ENCODE results near the gene SUCO. TPM values are rescaled to one million over a fixed set of nuclear protein-coding genes. Genes with fewer than 3 reads are reported as not detected.

SUCO gene
- total and polyA plus RNA-seq, 2 donors (not counting 3 experiments of a cell fraction or from before 2014, with no cell fraction given): 5.1 to 27.2 TPM

DNA sequence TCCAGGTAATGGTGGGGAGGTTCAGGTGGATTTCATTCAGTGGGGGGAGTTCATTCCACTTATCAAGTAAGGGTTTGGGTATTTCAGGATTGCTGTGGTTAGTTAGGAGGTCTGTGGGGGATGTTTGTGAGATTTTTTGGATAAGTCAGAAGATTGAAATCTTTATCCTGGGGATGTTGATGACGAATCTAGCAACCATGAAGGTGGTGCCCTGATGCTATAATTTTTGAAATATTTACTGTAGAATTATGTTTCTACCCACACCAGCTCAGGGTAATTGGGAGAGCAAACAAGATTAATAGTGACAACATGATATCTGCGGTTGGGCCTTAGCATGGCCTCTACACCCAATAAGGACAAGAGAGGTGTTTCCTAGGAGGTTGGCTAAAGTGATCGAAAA is 28.3 kb downstream of the SUCO start:
- no peak for DNase-seq (ENCODE audit: low read depth, low spot score)
- Histone ChIP-seq H3K4me1 (ENCODE audit: control insufficient read depth, extremely low read depth, insufficient read depth, low read length) (no peaks in the 10 kb centered on the region), H3K4me2 (ENCODE audit: insufficient read depth, low read length) (no peak overlapping the region), H3K36me3 (ENCODE audit: control insufficient read depth in 2 of 2, extremely low read depth in 1 of 2, insufficient read depth in 2 of 2, low read length in 2 of 2) (peaks cover 0 to 5% of the 10 kb centered on the region in 2 experiments), H3K79me2 (ENCODE audit: control insufficient read depth, insufficient read depth, low read length) (no peaks in the 10 kb centered on the region), H4K20me1 (replicated peaks; ENCODE audit: control insufficient read depth, extremely low read depth, insufficient read depth, low read length) (no peaks in the 10 kb centered on the region), H3K9me3 (replicated peaks; ENCODE audit: control insufficient read depth, insufficient read depth, low read length) (no peaks in the 10 kb centered on the region), H3K9me1 (replicated peaks; ENCODE audit: control insufficient read depth, extremely low read depth, insufficient read depth, low read length) (no peaks in the 10 kb centered on the region), H3K27ac (ENCODE audit: insufficient read depth, low read depth, low read length) (no peak overlapping the region), H2AFZ (ENCODE audit: low read depth, low read length) (no peak overlapping the region), H3K4me3 (replicated peaks in 1 of 3; ENCODE audit: insufficient read depth in 1 of 3, low read depth in 1 of 3, low read length in 3 of 3) (no peak overlapping the region), H3K27me3 (ENCODE audit: control insufficient read depth in 2 of 2, insufficient read depth in 2 of 2, low read length in 2 of 2) (no peaks in the 10 kb centered on the region), H3K9ac (replicated peaks; ENCODE audit: extremely low read depth, insufficient read depth, low read length) (no peak overlapping the region)
- ChIA-PET POLR2A (no interaction called here), CTCF (no interaction called here)
- dilution Hi-C loops (cut with MboI; ENCODE audit: extremely low pct_ligation_motif_present, low sequenced_read_pairs): no loop called here
- FAIRE-seq: no peak
- intact Hi-C loops (cut with micrococcal nuclease): no loop called here
- BruUV-seq (replicated peaks): no TSS peak
- TF ChIP-seq, protein P1, sequence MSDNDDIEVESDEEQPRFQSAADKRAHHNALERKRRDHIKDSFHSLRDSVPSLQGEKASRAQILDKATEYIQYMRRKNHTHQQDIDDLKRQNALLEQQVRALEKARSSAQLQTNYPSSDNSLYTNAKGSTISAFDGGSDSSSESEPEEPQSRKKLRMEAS (IDR thresholded peaks at IDR 0.05; ENCODE audit: insufficient read depth, insufficient read length): no peak
- TF ChIP-seq MYC (IDR thresholded peaks at IDR 0.05; ENCODE audit: low read depth, low read length) (no peak), POLR2AphosphoS5 (IDR thresholded peaks at IDR 0.05; ENCODE audit: insufficient read depth, low read depth, low read length) (no peak), FOS (IDR thresholded peaks at IDR 0.05; ENCODE audit: borderline replicate concordance, insufficient read depth, low read length) (no peak), GATA2 (IDR thresholded peaks at IDR 0.05; ENCODE audit: insufficient read depth, insufficient read length, low read depth, low read length) (no peak), JUN (IDR thresholded peaks at IDR 0.05; ENCODE audit: borderline replicate concordance, insufficient read depth, insufficient read length, low read depth) (no peak), EZH2 (IDR thresholded peaks at IDR 0.05; ENCODE audit: borderline replicate concordance, low read depth, low read length, severe bottlenecking) (no peak), POLR2A (IDR thresholded peaks at IDR 0.05; ENCODE audit: low read depth, low read length) (no peak)
- TF ChIP-seq, protein P2, sequence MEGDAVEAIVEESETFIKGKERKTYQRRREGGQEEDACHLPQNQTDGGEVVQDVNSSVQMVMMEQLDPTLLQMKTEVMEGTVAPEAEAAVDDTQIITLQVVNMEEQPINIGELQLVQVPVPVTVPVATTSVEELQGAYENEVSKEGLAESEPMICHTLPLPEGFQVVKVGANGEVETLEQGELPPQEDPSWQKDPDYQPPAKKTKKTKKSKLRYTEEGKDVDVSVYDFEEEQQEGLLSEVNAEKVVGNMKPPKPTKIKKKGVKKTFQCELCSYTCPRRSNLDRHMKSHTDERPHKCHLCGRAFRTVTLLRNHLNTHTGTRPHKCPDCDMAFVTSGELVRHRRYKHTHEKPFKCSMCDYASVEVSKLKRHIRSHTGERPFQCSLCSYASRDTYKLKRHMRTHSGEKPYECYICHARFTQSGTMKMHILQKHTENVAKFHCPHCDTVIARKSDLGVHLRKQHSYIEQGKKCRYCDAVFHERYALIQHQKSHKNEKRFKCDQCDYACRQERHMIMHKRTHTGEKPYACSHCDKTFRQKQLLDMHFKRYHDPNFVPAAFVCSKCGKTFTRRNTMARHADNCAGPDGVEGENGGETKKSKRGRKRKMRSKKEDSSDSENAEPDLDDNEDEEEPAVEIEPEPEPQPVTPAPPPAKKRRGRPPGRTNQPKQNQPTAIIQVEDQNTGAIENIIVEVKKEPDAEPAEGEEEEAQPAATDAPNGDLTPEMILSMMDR (IDR thresholded peaks at IDR 0.05; ENCODE audit: extremely low read depth in 1 of 2, insufficient read depth in 1 of 2, low read depth in 1 of 2, low read length in 2 of 2): no peak
